NCI-H146 treated with DMSO at 0.1 percent for 48 hours (cell line): Measurements from ENCODE around the gene NEK6.

ENCODE experiments used
- DNase-seq: peaks from one replicate; lab custom pipeline; 2025; ENCODE audit not compliant: unreplicated experiment; lab: John Stamatoyannopoulos, UW

NEK6 gene

GRCh38 chr9:124340219-124341069 is 82.7 kb downstream of the NEK6 start:
- DNase-seq, result no peak

DNA sequence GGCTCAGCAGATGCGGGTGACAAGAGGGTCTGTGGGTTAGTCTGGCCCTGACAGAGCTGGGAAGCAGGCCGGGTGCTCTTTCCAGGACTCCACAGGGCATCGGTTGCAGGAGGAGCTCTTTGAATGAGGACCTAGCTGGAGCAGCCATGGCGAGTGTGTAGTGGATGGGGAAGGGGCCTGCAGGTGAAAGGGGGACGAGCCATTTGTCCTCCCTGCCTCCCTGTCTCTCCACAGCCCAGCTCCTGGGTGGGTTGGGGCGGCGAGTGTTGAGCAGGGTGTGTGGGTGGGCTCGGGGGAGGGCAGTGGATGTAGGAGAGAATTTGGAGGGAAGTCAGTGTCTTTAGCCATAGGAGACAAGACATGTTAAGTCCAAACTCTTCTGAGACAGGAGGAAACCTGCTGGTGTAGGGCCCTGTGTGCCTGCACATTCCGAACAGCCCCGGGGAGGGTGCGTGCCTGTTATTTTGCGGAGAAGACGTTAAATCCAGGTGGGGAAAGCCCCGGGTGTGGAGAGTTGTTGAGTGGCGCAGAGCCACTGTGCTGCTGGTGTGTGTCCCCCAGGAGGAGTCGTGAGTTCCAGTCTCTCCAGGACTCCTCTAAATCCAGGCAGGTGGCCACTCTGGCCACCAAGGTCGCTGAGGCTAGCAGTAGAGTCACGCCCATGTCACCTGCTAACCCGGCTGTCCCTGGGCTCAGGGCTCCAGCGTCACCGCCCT is 83.9 kb downstream of the NEK6 start:
- DNase-seq, result no peak

DNA sequence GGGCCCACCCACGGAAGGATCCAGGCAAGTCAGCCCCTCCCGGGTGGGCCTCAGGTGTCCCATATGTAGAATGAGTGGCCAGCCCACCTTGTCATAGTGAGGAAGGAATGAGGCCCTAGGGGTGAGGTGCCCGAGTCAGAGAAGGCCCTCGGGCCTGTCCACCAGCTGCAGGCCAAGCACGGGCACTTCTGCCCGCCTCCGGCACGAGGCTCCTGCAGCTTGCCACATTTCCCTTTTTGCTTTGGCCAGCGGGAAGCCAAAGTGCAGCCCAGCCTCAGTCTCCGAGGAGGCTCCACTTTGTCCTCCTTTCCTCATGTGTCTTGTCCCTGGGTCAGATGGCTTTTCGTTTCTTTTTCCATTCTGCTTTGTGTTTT is 84.6 kb downstream of the NEK6 start:
- no peak for DNase-seq

GRCh38 chr9:124342776-124343485 is 85.2 kb downstream of the NEK6 start:
- no peak for DNase-seq

GRCh38 chr9:124343533-124344290 is 86.0 kb downstream of the NEK6 start:
- DNase-seq, result no peak

- no peak for DNase-seq
Observed at GRCh38 chr9:124344291-124345050, 86.7 kb downstream of the NEK6 start.

- DNase-seq, result no peak
Observed at GRCh38 chr9:124345063-124345462, 87.3 kb downstream of the NEK6 start.

DNA sequence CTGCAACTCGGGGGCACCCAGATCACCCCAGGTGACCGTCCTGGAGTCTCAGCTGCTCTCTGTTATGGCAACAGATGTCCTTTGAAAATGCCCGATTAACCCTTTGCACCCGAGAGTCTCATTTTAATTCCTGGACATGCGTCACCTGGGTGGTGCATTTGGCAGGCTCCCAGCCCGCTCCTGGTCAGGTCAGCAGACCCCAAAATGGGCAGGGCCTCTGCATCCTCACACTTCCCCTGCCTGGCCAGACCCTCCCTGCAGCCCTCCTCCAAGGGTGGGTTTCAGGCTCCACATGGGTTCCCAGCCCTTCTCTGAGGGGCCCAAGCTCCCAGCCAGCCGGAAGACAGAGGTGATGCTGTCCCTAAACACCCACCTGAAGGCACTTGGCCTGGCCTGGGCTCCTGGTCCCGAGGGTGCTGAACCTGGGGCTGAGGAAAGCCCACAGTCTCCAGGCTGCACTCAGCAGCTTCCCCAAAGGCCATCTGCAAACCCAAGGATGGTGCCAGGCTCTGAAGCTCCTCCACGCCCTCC is 88.1 kb downstream of the NEK6 start:
- DNase-seq, result no peak

DNA sequence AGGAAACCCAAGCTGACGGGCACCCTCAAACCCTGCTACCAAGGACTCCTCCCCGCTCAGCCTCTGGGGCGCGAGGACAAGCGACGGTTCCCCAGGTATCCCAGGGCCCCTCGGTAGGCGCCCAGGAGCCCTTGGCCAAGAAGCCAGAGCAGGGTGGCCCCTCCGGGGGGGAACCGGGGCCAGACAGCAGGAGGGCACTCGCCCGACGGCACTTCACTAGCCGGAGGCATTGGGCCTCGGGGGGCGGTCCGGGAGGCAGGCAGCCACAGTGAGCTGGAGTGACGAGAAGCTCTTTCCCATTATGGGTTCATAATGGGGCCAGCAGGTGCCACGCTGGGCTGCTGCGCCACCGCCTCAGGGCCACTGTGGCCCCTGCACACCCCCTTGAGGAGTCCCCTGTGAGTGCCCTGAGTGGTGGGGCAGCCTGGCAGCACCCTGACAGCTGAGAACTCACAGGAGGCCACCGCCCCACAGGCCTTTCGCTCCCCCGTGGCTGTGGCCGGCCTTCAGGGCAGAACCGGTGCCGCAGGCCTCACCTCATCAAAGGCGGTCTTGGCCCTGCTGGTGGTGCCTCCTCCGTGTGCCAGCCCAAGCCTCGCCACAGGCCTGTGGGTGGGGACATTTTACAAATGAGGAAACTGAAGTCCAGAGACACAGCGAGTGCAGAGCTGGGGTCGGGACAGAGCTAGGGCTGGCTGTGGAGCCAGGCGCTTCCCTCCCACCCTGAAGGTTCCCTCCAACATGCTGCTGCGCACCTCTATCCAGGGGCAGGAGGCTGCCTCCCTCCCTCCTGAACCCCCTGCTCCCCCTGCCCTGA is 88.8 kb downstream of the NEK6 start:
- no peak for DNase-seq

- no peak for DNase-seq
Observed at GRCh38 chr9:124347206-124347967, 89.6 kb downstream of the NEK6 start.

DNA sequence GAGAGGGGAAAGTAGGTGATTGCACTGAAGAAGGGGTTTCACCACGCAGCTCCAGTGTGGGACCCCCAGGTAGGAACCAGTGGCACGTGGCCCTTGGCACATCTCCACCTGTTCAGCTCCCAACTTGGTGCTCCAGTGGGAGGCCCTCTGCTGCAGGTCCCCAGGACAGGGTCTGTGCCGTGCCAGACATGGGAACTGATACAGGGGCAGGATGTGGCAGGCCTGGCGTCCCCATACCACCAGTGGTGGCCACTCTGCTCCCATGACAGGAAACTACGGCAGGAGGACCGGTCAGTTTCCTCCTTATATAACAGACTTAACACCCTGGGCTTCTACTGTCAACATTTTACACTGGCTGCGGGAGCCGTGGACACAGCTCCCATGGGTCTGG is 90.2 kb downstream of the NEK6 start:
- DNase-seq, result no peak

DNA sequence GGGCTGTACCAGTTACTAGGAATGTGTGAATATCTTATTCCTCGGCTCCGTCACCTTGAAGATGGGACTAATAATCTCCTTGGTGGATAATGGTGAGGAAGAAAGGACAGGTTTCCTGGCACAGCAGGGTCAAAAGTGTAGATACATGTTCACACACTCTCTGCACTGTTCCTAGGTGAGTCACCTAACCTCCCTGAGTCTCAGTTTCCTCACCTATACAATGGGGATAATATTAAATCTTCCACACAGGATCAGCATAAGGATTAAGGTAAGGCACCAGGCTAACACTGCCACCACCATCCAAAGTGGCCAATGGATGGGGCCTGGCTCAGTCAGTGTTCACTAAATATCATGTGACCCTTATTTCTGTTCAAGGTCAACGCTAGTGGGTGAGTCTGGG is 90.6 kb downstream of the NEK6 start:
- DNase-seq, result no peak

- no peak for DNase-seq
Observed at GRCh38 chr9:124348831-124349230, 91.1 kb downstream of the NEK6 start.

DNA sequence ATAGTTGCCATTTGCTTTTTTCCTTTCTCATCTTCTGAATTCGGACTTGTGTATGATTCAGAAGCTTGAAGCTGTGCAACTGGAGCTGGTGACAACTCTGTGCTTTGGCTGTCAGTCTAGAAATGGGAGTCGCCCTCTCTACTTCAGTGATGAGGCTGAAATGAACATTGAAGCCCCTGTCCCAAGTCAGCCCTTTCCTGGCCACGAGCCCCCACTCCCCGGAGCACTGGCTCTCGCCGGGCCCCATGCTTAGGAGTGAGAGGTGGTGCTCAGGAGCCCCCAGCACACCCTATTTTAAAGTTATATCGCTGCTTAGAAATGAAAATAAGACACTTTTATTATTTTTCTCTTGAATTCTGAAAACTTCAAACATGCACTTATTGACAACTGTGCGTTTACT is 91.5 kb downstream of the NEK6 start:
- no peak for DNase-seq

- no peak for DNase-seq
Observed at GRCh38 chr9:124349675-124350493, 92.1 kb downstream of the NEK6 start.

DNA sequence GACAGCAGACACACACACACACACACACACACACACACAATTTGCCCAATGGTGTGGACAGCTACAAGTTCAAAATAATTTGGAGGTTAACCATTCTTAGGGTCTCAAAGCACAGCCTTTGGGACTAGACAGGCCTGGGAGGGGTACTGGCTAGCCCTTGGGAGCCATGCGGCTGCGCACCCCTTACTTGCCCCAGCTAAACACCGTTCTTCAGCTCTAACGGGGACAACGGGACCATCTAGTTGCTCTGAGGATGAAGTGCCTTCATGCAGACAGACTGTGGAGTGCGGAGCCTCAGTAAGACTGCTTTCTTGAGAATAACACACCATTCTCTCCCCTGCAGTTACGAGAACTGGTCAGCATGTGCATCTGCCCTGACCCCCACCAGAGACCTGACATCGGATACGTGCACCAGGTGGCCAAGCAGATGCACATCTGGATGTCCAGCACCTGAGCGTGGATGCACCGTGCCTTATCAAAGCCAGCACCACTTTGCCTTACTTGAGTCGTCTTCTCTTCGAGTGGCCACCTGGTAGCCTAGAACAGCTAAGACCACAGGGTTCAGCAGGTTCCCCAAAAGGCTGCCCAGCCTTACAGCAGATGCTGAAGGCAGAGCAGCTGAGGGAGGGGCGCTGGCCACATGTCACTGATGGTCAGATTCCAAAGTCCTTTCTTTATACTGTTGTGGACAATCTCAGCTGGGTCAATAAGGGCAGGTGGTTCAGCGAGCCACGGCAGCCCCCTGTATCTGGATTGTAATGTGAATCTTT is 92.9 kb downstream of the NEK6 start:
- DNase-seq, result no peak
